Measurements from ENCODE around the gene TEKTIP1.
"Not testable (repeated sequence)": the region's sequence is repeated elsewhere in the genome, so short reads cannot be mapped to it uniquely, and the experiment has no call there.

TEKTIP1 gene

DNA sequence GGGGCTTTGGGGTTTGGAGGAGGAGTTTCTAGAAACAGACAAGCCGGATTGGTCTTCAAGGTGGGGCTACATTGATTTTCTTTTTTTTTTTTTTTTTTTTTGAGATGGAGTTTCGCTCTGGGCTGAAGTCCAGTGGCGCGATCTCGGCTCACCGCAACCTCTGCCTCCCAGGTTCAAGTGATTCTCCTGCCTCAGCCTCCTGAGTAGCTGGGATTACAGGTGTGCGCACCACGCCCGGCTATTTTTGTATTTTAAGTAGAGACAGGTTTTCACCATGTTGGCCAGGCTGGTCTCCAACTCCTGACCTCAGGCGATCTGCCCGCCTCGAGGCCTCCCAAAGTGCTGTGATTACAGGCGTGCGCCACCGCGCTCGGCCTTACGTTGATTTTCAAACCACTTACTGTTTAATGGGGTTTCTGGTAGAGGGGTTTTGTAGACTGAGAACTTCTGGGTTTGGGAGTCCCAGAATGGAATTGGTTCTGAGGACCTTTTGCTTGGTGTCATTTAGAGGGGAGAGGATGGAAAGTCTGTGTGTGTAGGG is 30.8 kb upstream of the TEKTIP1 start:
- DNase-seq, result not testable (repeated sequence)

DNA sequence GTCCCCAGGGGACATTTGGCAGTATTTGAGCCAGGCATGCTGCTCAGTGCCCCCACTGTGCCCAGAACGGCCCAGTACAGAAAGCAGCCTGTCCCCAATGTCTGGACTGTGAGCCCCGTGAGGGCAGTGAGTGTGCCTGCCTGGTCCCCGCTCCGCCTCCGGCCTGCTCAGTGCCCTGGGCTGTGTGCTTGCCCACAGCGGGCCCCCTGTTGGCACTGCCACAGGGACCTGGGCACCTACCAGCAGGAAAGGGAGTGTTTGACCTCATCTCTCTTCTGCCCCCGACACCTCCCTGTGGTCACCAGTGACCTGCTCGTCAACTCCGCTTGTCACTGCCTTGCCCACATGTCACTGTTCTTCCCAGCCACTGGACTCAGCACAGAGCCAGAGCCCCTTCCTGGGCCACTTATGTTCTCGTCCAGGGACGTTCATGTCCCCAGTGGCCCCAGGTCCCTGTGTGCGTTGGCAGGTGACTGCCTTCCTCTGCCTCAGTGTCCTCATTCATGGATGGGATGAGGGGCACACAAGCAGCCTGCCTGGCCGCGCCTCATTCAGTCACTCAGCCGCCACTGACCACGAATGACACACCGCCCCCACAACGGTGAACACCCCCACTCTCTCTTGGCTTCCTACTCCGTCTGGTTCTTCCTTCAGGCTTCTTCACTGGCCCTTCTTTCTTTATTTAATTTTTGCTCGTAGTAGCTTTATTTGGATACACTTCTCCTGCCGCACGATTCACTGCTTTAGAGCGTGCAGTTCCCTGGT is 30.0 kb upstream of the TEKTIP1 start:
- no peak for DNase-seq

DNA sequence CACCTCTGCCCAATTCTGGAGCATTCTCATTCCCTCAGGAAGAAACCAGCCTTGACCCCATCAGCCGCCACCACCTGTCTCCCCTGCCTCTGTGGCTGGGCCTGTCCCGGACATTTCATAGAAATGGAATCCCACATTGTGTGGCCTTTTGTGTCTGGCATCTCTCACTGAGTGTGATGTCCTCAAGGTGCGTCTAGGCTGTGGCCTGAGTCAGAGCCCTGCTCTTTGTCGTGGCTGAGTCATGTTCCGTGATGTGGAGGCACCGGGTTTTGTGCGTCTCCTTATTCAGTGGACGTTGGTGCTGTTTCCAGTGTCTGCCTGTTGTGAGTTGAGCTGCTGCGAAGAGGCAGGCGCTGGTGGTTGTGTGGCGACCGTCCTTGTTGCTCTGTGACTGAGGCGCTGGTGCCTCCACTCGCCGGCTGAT is 29.4 kb upstream of the TEKTIP1 start:
- no peak for DNase-seq

DNA sequence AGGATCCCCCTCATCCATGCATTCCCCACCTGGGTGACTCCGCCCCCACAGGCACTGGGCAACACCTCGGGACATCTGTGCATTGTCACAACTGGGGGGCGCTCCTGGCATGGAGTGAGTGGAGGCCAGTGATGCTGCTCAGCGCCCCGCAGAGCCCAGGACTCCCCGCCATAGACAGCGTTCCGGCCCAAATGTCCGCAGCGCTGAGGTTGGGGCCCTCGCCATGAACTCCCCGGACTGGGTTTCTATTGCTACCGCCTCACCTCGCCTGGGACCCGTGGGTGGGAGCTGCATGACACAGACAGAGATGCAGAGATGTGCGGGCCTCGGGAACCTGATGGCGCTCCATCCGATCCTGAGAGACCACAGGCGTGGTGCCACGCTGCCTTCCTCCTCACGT is 28.2 kb upstream of the TEKTIP1 start:
- no peak for DNase-seq

GRCh38 chr19:3511506-3512251 is 27.3 kb upstream of the TEKTIP1 start:
- DNase-seq, result no peak

- DNase-seq, result no peak
These were observed 26.3 kb upstream of the TEKTIP1 start for GRCh38 chr19:3512562-3513228.

DNA sequence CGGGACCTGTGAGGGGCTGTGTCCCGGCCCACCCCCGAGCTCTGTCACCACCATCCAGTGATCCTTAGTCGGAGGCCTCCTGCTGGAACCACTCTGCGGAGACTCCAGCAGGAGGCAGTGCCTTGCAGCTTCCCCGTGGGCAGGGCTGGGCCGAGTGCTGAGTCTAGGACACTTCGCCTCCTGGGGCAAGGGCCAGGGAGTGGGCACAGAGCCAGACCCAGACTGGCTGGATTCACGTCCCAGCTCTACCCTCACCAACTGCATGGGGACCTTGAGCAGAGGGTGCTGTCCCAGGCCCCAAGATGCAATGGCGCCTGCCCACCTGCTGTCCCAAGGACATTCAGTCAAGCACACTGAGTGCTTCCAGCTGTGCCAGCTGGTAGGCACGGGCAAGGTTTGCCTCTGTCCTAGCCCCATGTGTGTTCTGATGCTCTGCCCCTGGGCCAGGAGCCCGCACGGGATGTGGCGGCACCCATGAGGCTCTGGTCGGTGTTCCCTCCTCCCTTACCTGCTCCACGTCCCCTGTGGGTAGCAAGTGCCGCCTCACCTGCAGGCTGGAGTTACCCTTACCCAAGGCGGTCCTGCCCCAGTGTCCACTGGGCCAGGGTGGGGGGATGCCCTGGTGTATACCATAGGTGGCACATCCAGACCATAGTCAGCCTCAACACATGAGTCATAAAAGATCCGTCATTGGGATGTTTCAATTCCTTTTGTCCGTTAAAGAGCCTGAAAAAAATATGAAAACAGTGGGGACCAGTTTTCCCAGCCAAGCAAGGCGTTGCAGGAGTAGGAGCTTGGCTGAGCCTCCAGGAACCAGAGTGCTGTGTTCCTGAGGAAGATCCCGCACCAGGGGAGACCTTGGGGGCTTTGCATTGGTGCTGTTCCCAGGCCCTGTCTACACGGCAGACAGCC is 25.5 kb upstream of the TEKTIP1 start:
- DNase-seq, result no peak

DNA sequence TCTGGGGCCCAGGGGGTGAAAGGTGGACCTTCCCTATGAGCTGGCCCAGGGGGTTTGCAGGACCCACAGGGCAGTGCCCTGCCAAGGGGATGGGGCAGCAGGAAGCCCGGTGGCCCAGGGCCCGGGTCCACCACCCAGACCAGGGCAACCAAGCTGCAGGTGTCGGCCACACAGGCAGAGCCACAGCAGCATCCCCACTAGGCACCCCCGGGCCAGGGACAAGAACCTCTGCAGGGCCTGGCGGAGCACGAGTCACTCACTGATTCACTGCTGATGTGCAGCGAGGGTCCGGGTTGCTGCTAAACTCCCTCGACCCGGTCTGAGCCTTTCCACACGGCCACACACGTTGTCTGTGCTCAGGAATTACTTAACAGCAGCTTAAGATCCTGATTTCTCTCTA is 24.0 kb upstream of the TEKTIP1 start:
- no peak for DNase-seq

DNA sequence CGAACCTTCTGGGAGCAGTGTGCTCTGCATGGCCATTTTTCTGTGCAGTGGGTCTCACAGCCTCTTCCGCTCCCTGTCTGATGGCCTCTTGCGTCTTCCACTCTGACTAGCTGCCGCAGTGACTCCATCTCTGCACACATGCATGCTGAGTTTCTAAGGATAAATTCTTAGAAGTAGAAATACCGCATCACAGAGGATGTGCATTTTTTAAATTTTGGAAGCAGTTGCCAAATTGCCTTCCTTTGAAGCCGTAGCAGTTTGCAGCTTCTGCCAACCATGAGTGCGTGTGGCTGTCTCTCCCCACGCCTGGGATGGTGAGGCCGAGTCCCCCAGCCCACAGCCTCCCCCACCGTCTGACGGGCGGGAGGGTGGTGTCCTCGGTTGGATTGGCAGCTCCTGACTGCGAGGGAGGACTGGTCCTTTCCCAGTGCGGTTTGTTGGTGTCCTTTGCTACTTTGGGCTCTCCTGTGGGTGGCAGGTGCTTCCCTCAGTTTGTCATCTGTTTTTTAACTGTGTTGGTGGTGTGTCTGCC is 23.0 kb upstream of the TEKTIP1 start:
- DNase-seq, result no peak

DNA sequence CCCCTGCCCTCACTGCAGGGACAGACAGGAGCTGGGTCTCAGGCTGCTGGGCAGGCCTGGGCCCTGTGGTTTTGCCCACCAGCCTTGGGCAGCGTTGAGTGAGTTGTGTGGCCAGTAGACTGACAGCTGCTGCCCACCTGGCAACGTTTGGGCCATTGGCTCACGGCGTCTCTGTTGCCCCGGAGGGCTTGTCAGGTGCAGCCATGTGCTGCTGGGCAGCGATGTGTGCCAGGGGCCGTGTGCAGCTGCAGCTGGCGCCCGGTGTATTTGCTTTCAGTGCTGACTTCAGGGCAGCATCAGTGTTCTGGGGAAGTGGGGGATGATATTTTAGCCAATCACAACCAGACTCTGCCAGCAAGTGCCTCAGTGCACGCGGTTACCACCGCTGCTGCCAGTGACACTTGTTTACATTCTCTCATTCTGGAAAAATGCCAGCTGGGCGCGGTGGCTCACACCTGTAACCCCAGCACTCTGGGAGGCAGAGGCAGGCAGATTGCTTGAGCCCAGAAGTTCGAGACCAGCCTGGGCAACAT is 22.2 kb upstream of the TEKTIP1 start:
- peak; percentile 92 for DNase-seq

- DNase-seq, result no peak
These were observed 21.3 kb upstream of the TEKTIP1 start for GRCh38 chr19:3517638-3518037.

- DNase-seq, result no peak
These were observed 20.7 kb upstream of the TEKTIP1 start for GRCh38 chr19:3518255-3518654.

GRCh38 chr19:3518659-3519058 is 20.3 kb upstream of the TEKTIP1 start:
- no peak for DNase-seq

GRCh38 chr19:3519126-3519525 is 19.8 kb upstream of the TEKTIP1 start:
- no peak for DNase-seq

DNA sequence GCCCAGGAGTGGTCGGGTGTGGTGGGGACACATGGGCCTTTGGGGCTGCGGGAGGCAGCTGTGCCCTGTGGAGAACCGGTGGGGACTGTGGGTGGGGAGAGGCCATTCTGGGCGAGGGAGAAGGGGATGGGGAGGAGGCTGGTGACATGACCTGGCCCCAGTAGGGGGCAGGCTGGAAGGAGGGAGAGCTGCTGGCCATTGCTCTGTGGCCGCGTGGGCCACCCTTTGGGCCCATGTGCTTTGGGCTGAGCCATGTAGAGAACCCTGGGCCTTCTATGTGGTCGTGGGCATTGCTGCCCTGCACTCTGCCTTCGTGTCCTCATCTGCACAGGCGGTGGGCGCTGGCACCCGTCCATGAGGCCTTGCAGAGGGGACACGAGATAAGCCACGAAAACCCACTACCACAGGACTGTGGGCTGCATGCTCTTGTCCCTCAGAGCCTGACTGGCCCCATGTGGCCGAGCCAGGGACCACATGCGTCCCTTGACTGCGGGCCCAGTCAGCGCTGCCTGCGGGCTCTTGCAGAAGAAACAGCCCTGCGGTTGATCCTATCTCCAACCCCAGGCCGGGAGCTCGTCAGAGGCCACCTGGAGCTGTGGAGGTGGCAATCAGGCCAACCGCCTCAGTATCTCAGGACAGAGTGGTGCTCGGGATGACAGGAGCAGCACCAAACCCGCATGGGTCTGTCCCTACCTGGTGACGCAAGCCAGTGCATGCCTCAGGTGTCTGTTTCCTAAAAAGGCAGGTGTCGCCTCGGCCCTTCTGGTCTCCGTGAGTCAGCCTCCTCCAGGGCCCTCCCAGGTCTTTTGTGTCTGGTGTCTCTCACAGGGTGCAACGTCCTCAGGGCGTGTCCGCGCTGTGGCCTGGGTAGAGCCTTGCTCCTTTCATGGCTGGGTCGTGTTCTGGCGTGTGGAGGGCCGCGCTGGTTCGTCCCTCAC is 18.5 kb upstream of the TEKTIP1 start:
- no peak for DNase-seq

GRCh38 chr19:3521104-3521445 is 17.9 kb upstream of the TEKTIP1 start:
- no peak for DNase-seq

DNA sequence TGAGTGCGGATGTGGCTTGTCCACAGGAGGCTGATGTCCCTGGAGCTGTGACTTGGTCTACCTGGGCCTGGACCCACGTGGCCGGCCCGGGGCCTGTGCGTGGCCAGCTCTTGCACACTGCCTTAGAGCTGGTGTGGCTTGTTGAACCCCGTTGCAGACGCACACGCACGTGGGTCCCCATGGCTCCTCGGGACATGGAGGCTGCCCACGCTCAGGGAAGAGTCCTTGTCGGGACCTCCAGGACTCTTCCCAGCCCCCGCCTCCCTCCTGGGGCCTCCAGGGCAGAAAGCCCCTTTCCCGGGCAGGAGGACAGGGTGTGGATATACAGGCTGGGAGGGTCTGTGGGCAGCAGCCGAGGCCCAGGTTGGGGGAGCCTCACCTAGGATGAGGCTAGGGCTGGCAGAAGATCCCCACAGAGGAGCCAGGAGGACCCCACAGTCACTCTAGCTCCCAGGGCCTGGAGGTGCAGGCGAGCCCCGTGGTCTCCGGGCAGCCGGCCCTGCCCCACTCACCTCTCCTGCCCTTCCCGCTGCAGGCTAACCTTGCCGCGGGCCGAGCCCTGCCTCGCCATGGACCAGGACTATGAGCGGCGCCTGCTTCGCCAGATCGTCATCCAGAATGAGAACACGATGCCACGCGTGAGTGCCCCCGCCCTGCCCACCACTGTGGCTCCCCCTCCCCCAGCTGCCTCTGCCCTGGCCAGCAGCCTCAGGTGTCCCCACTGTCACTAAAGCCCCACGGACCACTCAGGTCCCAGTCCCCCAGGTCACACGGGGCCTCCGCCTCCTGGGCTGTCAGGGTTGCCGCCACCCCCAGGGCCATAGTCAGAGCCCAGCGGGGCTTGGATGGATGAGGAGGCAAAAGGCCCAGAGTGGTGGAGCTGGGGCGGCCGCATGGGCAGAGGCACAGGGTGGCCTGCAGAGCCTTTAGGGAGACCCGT is 16.3 kb upstream of the TEKTIP1 start:
- no peak for DNase-seq

GRCh38 chr19:3523361-3524077 is 15.5 kb upstream of the TEKTIP1 start:
- no peak for DNase-seq
